PFSK-1 (cell line): ENCODE data around the gene SOS2.

ENCODE experiments used
- FOXP2 ChIP-seq: optimal IDR thresholded peaks from 2 replicates; pipeline ENCODE3; 2011; ENCODE audit warnings: borderline replicate concordance, control low read depth, inconsistent platforms; ENCODE audit not compliant: insufficient read depth; ENCODE audit errors: extremely low read length, extremely low read depth
- POLR2AphosphoS5 ChIP-seq: IDR thresholded peaks from 2 replicates; pipeline ENCODE4 v1.6.1; 2012; ENCODE audit warnings: low read depth, mild to moderate bottlenecking, control low read depth, low read length, moderate library complexity
- REST ChIP-seq, 2 experiments: IDR thresholded peaks; 2 replicates each; pipeline versions ENCODE4 v1.6.1 to v1.8.0; 2011 to 2012; ENCODE audit warnings: low read depth in 2 of 2, low read length in 2 of 2, control low read depth in 1 of 2, inconsistent platforms in 1 of 2, mild to moderate bottlenecking in 1 of 2, moderate library complexity in 1 of 2; ENCODE audit not compliant: insufficient read depth in 1 of 2
- SIN3A ChIP-seq: IDR thresholded peaks from 2 replicates; pipeline ENCODE4 v1.6.1; 2012; ENCODE audit warnings: mild to moderate bottlenecking, low read length, moderate library complexity, borderline replicate concordance; ENCODE audit not compliant: insufficient read depth
- TAF1 ChIP-seq: IDR thresholded peaks from 2 replicates; pipeline ENCODE4 v1.6.1; 2012; ENCODE audit warnings: low read length, control low read depth, borderline replicate concordance; ENCODE audit not compliant: insufficient read depth

SOS2 gene

DNA sequence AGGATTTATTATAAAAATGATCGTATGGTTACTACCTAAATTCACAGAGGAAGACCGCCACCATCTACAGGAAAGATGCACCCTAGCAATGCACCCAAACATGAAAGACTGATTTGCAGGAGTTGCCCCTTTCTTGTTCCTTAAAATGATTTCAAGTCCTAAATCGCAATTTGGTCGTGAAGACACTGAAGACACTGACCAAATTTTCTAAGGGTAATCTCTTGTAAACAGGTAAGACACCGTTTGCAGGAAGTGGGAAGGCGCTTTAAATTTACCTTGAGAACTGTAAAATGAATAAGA, 1.0 kb downstream of the SOS2 start:
- TF ChIP-seq FOXP2: no peak
- no peak for TF ChIP-seq SIN3A
- TF ChIP-seq TAF1: no peak
- no peak for TF ChIP-seq POLR2AphosphoS5
- TF ChIP-seq REST (IDR thresholded peaks at IDR 0.05; ENCODE audit: insufficient read depth in 1 of 2, low read depth in 2 of 2, low read length in 2 of 2): no peak

DNA sequence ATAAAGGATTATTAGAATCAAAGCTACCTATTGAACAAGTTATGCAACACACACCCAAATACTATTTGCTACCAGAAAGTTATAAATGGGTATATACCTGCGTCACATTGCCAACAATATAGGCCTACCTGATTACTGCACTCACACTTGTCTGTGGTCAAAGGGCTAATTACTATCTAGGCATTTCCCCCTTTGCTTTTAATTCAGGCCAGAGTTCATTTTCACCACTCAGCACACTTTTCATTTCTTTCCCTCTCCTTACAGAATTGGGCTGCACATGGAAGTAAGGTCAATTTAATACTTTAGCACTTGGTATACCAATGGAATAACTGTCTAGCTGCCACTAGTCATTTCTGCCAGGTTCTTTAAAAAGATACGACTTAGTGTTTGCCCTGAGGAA, 1.7 kb downstream of the SOS2 start:
- TF ChIP-seq SIN3A: no peak
- TF ChIP-seq TAF1: no peak
- no peak for TF ChIP-seq FOXP2
- no peak for TF ChIP-seq POLR2AphosphoS5
- TF ChIP-seq REST (IDR thresholded peaks at IDR 0.05; ENCODE audit: insufficient read depth in 1 of 2, low read depth in 2 of 2, low read length in 2 of 2): no peak

- TF ChIP-seq REST (IDR thresholded peaks at IDR 0.05; ENCODE audit: insufficient read depth in 1 of 2, low read depth in 2 of 2, low read length in 2 of 2) (no peak), SIN3A (no peak), TAF1 (no peak), POLR2AphosphoS5 (no peak), FOXP2 (no peak)
These were observed 3.1 kb downstream of the SOS2 start for GRCh38 chr14:50228313-50228712.

GRCh38 chr14:50225974-50226297, 5.4 kb downstream of the SOS2 start:
- TF ChIP-seq REST (IDR thresholded peaks at IDR 0.05; ENCODE audit: insufficient read depth in 1 of 2, low read depth in 2 of 2, low read length in 2 of 2) (no peak), SIN3A (no peak), TAF1 (no peak), FOXP2 (no peak), POLR2AphosphoS5 (no peak)
